SU-DHL-6 (cell line): ENCODE results near the gene SFI1.
A peak's percentile ranks its signal among the peaks of the same experiment; 100 is the strongest.
"Not testable (repeated sequence)": the region's sequence is repeated elsewhere in the genome, so short reads cannot be mapped to it uniquely, and the experiment has no call there.

Source experiments
- H2AFZ ChIP-seq: fragments of 200-600 bp; sonication (generic); 2 replicates; pipeline ENCODE4 v1.6.1; 2014; ENCODE audit warnings: low read depth, mild to moderate bottlenecking, moderate library complexity, mixed read lengths, antibody characterized with exemption, low read length; ENCODE audit not compliant: severe bottlenecking
- H3F3A ChIP-seq: fragments of 200-600 bp; shearing (Covaris generic); 2 replicates; pipeline ENCODE4 v1.6.0; 2016; ENCODE audit warnings: antibody characterized with exemption, mild to moderate bottlenecking; ENCODE audit not compliant: insufficient read depth
- H3K27ac ChIP-seq: fragments of 200-600 bp; sonication (generic); 2 replicates; pipeline ENCODE4 v1.5.1; 2016; ENCODE audit warnings: low read depth, mild to moderate bottlenecking, low read length, moderate library complexity, mixed read lengths
- H3K27me3 ChIP-seq: fragments of 200-600 bp; sonication (generic), shearing (Covaris generic); 2 replicates; pipeline ENCODE4 v1.6.0; 2014; ENCODE audit warnings: mild to moderate bottlenecking, low read length
- H3K36me3 ChIP-seq: fragments of 200-600 bp; sonication (generic); 2 replicates; pipeline ENCODE4 v1.6.1; 2014; ENCODE audit warnings: mild to moderate bottlenecking, low read length, mixed read lengths
- H3K4me2 ChIP-seq: fragments of 300-600, 200-600 bp; shearing (Covaris generic), sonication (generic); 2 replicates; pipeline ENCODE4 v1.6.0; 2014; ENCODE audit warnings: low read length, low read depth, mild to moderate bottlenecking; ENCODE audit not compliant: poor library complexity, severe bottlenecking
- H3K4me3 ChIP-seq: fragments of 200-600 bp; sonication (generic); 2 replicates; pipeline ENCODE4 v1.5.1; 2014; ENCODE audit warnings: antibody characterized with exemption, low read length, mild to moderate bottlenecking, mixed read lengths; ENCODE audit not compliant: insufficient read depth, poor library complexity, severe bottlenecking
- H3K79me2 ChIP-seq: fragments of 200-600 bp; sonication (generic); 2 replicates; pipeline ENCODE4 v1.6.1; 2014; ENCODE audit warnings: mild to moderate bottlenecking, low read length, moderate library complexity; ENCODE audit not compliant: insufficient read depth
- H3K9ac ChIP-seq: fragments of 200-600 bp; sonication (generic); 2 replicates; pipeline ENCODE4 v1.7.0; 2014; ENCODE audit warnings: mild to moderate bottlenecking, low read length
- H3K9me2 ChIP-seq: fragments of 200-600 bp; sonication (generic); replicated peaks from 2 replicates; pipeline ENCODE4 v1.6.1; 2014; ENCODE audit warnings: low read length; ENCODE audit not compliant: insufficient read depth
- H3K9me3 ChIP-seq: fragments of 200-600 bp; sonication (generic); 2 replicates; pipeline ENCODE4 v1.6.1; 2014; ENCODE audit warnings: low read length, mixed read lengths; ENCODE audit not compliant: insufficient read depth
- H4K20me1 ChIP-seq: fragments of 200-600 bp; sonication (generic); 2 replicates; pipeline ENCODE4 v1.6.1; 2014; ENCODE audit warnings: low read depth, mild to moderate bottlenecking, antibody characterized with exemption, low read length, moderate library complexity, mixed read lengths
- CTCF ChIP-seq: fragments of 200-600 bp; sonication (generic); IDR thresholded peaks from one replicate; pipeline ENCODE4 v1.5.1; 2017; ENCODE audit warnings: antibody characterized with exemption, mild to moderate bottlenecking, low read length, moderate library complexity; ENCODE audit not compliant: insufficient read depth, poor library complexity, severe bottlenecking
- EZH2phosphoT487 ChIP-seq: fragments of 200-600 bp; sonication (generic), shearing (Covaris generic); conservative IDR thresholded peaks from 2 replicates; pipeline ENCODE4 v1.6.1; 2018; ENCODE audit warnings: mild to moderate bottlenecking, antibody characterized with exemption, low read length, moderate library complexity, mixed read lengths

SFI1 gene

GRCh38 chr22:31654408-31654807, 158.1 kb downstream of the SFI1 start:
- Histone ChIP-seq H3F3A (no peaks in the 10 kb centered on the region), H3K9ac (no peak overlapping the region), H3K4me2 (no peak overlapping the region), H4K20me1 (no peaks in the 10 kb centered on the region; the same call in 1 of the 2 replicates), H3K27ac (no peak overlapping the region), H3K9me2 (no peaks in the 10 kb centered on the region), H3K79me2 (peaks cover 89% of the 10 kb centered on the region), H3K36me3 (no peaks in the 10 kb centered on the region), H3K4me3 (no peak overlapping the region), H3K27me3 (no peaks in the 10 kb centered on the region), H2AFZ (no peak overlapping the region), H3K9me3 (no peaks in the 10 kb centered on the region)
- TF ChIP-seq CTCF (no peak), EZH2phosphoT487 (no peak)

- Histone ChIP-seq H3K9ac (no peak overlapping the region), H3K27ac (no peak overlapping the region), H3K9me3 (no peaks in the 10 kb centered on the region), H3K27me3 (no peaks in the 10 kb centered on the region), H2AFZ (no peak overlapping the region), H3K4me2 (no peak overlapping the region), H3K79me2 (peaks cover 73% of the 10 kb centered on the region), H3K4me3 (no peak overlapping the region), H4K20me1 (no peaks in the 10 kb centered on the region; the same call in 1 of the 2 replicates), H3K36me3 (no peaks in the 10 kb centered on the region), H3F3A (no peaks in the 10 kb centered on the region), H3K9me2 (no peaks in the 10 kb centered on the region)
- TF ChIP-seq CTCF (no peak), EZH2phosphoT487 (no peak)
These were observed 162.9 kb downstream of the SFI1 start for GRCh38 chr22:31659246-31659645.

- Histone ChIP-seq H3K4me3 (peak overlapping the region; percentile 76), H3K4me2 (peak overlapping the region; percentile 85), H3K9ac (peak overlapping the region; percentile 69), H3K79me2 (peaks cover 57% of the 10 kb centered on the region)
- H3K27me3 ChIP-seq, H3F3A ChIP-seq, H3K36me3 ChIP-seq, H4K20me1 ChIP-seq, H3K9me3 ChIP-seq, H3K27ac ChIP-seq, H2AFZ ChIP-seq, H3K9me2 ChIP-seq: not testable (repeated sequence)
These were observed 164.6 kb downstream of the SFI1 start for GRCh38 chr22:31660860-31661341.

- peak within 1 kb of the TSS; percentile 88 for H3K4me2 ChIP-seq
- no peaks in the 10 kb centered on the region for H3K9me2 ChIP-seq
- H3F3A ChIP-seq: no peaks in the 10 kb centered on the region
- H2AFZ ChIP-seq: peak within 1 kb of the TSS; percentile 91
- peaks cover 47% of the 10 kb centered on the region for H3K79me2 ChIP-seq
- H3K9ac ChIP-seq: peak within 1 kb of the TSS; percentile 69
- no peaks in the 10 kb centered on the region for H3K9me3 ChIP-seq
- peak within 1 kb of the TSS; percentile 2 for H3K27ac ChIP-seq
- no peaks in the 10 kb centered on the region; the same call in 1 of the 2 replicates for H4K20me1 ChIP-seq
- H3K36me3 ChIP-seq: no peaks in the 10 kb centered on the region
- no peaks in the 10 kb centered on the region for H3K27me3 ChIP-seq
- TF ChIP-seq CTCF: no peak
- TF ChIP-seq EZH2phosphoT487: no peak
- peak within 1 kb of the TSS; percentile 76 for H3K4me3 ChIP-seq
These were observed 165.7 kb downstream of the SFI1 start, which contains the start of gene PISD for GRCh38 chr22:31661851-31662667. Gene PISD (minus strand): TSS chr22:31662215. CDS start chr22:31662208, 7 bp downstream.
